Endothelial cell of hepatic sinusoid (primary cell): ENCODE results near the gene ADAMTS15.

ENCODE experiments used
- in situ Hi-C: cut with HindIII; loops from 2 replicates; pipeline ENCODE4 v1.10.0; 2017; ENCODE audit warnings: low sequenced_read_pairs

Gene ADAMTS15

GRCh38 chr11:130510407-130511006, 62.1 kb downstream of the ADAMTS15 start:
- in situ Hi-C loops, result no loop called here

- in situ Hi-C loops, result no loop called here
Measured at GRCh38 chr11:130511765-130512164, 63.3 kb downstream of the ADAMTS15 start.

- in situ Hi-C loops, result no loop called here
Measured at GRCh38 chr11:130512662-130513061, 64.2 kb downstream of the ADAMTS15 start.

- in situ Hi-C loops, result no loop called here
Measured at GRCh38 chr11:130513132-130513531, 64.7 kb downstream of the ADAMTS15 start.

GRCh38 chr11:130514316-130514715, 65.9 kb downstream of the ADAMTS15 start:
- in situ Hi-C loops, result no loop called here

GRCh38 chr11:130514851-130515250, 66.4 kb downstream of the ADAMTS15 start:
- in situ Hi-C loops, result no loop called here

GRCh38 chr11:130515829-130516553, 67.5 kb downstream of the ADAMTS15 start:
- in situ Hi-C loops, result no loop called here

- in situ Hi-C loops, result no loop called here
Measured at GRCh38 chr11:130516554-130517505, 68.4 kb downstream of the ADAMTS15 start.

- in situ Hi-C loops, result no loop called here
Measured at GRCh38 chr11:130518164-130518680, 69.8 kb downstream of the ADAMTS15 start.

- in situ Hi-C loops, result no loop called here
Measured at GRCh38 chr11:130519128-130519932, 70.9 kb downstream of the ADAMTS15 start.

GRCh38 chr11:130520271-130520671, 71.8 kb downstream of the ADAMTS15 start:
- in situ Hi-C loops, result no loop called here

GRCh38 chr11:130522284-130522961, 74.0 kb downstream of the ADAMTS15 start:
- in situ Hi-C loops, result no loop called here

GRCh38 chr11:130523166-130523565, 74.7 kb downstream of the ADAMTS15 start:
- in situ Hi-C loops, result no loop called here

- in situ Hi-C loops, result no loop called here
Measured at GRCh38 chr11:130523609-130524008, 75.2 kb downstream of the ADAMTS15 start.

GRCh38 chr11:130524132-130524790, 75.8 kb downstream of the ADAMTS15 start:
- in situ Hi-C loops, result no loop called here

- in situ Hi-C loops, result no loop called here
Measured at GRCh38 chr11:130525307-130525706, 76.9 kb downstream of the ADAMTS15 start.
